HEK293 (cell line): Measurements from ENCODE around the gene POLD2.

Experiments
- BCL11A ChIP-seq: fragments of 450-650 bp; formaldehyde crosslinking; IDR thresholded peaks from 2 replicates; pipeline ENCODE4 v1.5.1; 2016; ENCODE audit warnings: low read depth, missing biosample characterization, missing genetic modification characterization
- CTCF ChIP-seq: fragments of 450-650 bp; formaldehyde crosslinking; IDR thresholded peaks from 2 replicates; pipeline ENCODE4 v1.5.1; 2016; ENCODE audit warnings: missing biosample characterization, missing genetic modification characterization
- GFI1B ChIP-seq: fragments of 450-650 bp; formaldehyde crosslinking; IDR thresholded peaks from 2 replicates; pipeline ENCODE4 v1.5.1; 2016; ENCODE audit warnings: missing biosample characterization, missing genetic modification characterization
- GLI2 ChIP-seq: fragments of 450-650 bp; formaldehyde crosslinking; IDR thresholded peaks from 2 replicates; pipeline ENCODE4; 2017; ENCODE audit warnings: missing biosample characterization, missing genetic modification characterization, low read depth, borderline replicate concordance
- KLF1 ChIP-seq: fragments of 450-650 bp; formaldehyde crosslinking; IDR thresholded peaks from 2 replicates; pipeline ENCODE4 v1.5.1; 2016; ENCODE audit warnings: missing biosample characterization, missing genetic modification characterization
- KLF16 ChIP-seq: fragments of 450-650 bp; formaldehyde crosslinking; IDR thresholded peaks from 2 replicates; pipeline ENCODE4 v1.5.1; 2017; ENCODE audit warnings: missing biosample characterization, missing genetic modification characterization
- RBAK ChIP-seq: fragments of 450-650 bp; formaldehyde crosslinking; IDR thresholded peaks from 2 replicates; pipeline ENCODE4 v1.5.1; 2016; ENCODE audit warnings: missing biosample characterization, missing genetic modification characterization
- SCRT1 ChIP-seq: fragments of 450-650 bp; formaldehyde crosslinking; IDR thresholded peaks from 2 replicates; pipeline ENCODE4 v1.5.1; 2016; ENCODE audit warnings: missing biosample characterization, missing genetic modification characterization, borderline replicate concordance
- SP2 ChIP-seq: fragments of 450-650 bp; formaldehyde crosslinking; IDR thresholded peaks from 2 replicates; pipeline ENCODE4 v1.5.1; 2016; ENCODE audit warnings: missing biosample characterization, missing genetic modification characterization
- SP3 ChIP-seq: fragments of 450-650 bp; formaldehyde crosslinking; IDR thresholded peaks from 2 replicates; pipeline ENCODE4 v1.5.1; 2016; ENCODE audit warnings: missing biosample characterization, missing genetic modification characterization
- ZNF10 ChIP-seq: fragments of 450-650 bp; formaldehyde crosslinking; IDR thresholded peaks from 2 replicates; pipeline ENCODE4 v1.5.1; 2017; ENCODE audit warnings: missing biosample characterization, missing genetic modification characterization
- ZNF121 ChIP-seq: fragments of 450-650 bp; formaldehyde crosslinking; IDR thresholded peaks from 2 replicates; pipeline ENCODE4 v1.5.1; 2016; ENCODE audit warnings: missing biosample characterization, missing genetic modification characterization
- ZNF132 ChIP-seq: fragments of 450-650 bp; formaldehyde crosslinking; IDR thresholded peaks from 2 replicates; pipeline ENCODE4 v1.5.1; 2017; ENCODE audit warnings: missing biosample characterization, missing genetic modification characterization, borderline replicate concordance
- ZNF138 ChIP-seq: fragments of 450-650 bp; formaldehyde crosslinking; IDR thresholded peaks from 2 replicates; pipeline ENCODE4 v1.5.1; 2016; ENCODE audit warnings: missing biosample characterization, missing genetic modification characterization, borderline replicate concordance
- ZNF239 ChIP-seq: fragments of 450-650 bp; formaldehyde crosslinking; IDR thresholded peaks from 2 replicates; pipeline ENCODE4 v1.5.1; 2016; ENCODE audit warnings: missing biosample characterization, missing genetic modification characterization
- ZNF266 ChIP-seq: fragments of 450-650 bp; formaldehyde crosslinking; IDR thresholded peaks from 2 replicates; pipeline ENCODE4 v1.5.1; 2016; ENCODE audit warnings: missing biosample characterization, missing genetic modification characterization, low read depth
- ZNF501 ChIP-seq: fragments of 450-650 bp; formaldehyde crosslinking; IDR thresholded peaks from 2 replicates; pipeline ENCODE4 v1.5.1; 2016; ENCODE audit warnings: missing biosample characterization, missing genetic modification characterization
- ZNF514 ChIP-seq: fragments of 450-650 bp; formaldehyde crosslinking; IDR thresholded peaks from 2 replicates; pipeline ENCODE4 v1.5.1; 2016; ENCODE audit warnings: missing biosample characterization, missing genetic modification characterization
- ZNF560 ChIP-seq: fragments of 450-650 bp; formaldehyde crosslinking; IDR thresholded peaks from 2 replicates; pipeline ENCODE4 v1.5.1; 2017; ENCODE audit warnings: missing biosample characterization, missing genetic modification characterization, borderline replicate concordance
- ZNF624 ChIP-seq: fragments of 450-650 bp; formaldehyde crosslinking; IDR thresholded peaks from 2 replicates; pipeline ENCODE4 v1.5.1; 2017; ENCODE audit warnings: missing biosample characterization, missing genetic modification characterization
- ZNF707 ChIP-seq: fragments of 450-650 bp; formaldehyde crosslinking; IDR thresholded peaks from 2 replicates; pipeline ENCODE4 v1.5.1; 2016; ENCODE audit warnings: missing biosample characterization, missing genetic modification characterization
- ZNF776 ChIP-seq: fragments of 450-650 bp; formaldehyde crosslinking; IDR thresholded peaks from 2 replicates; pipeline ENCODE4 v1.5.0; 2017; ENCODE audit warnings: missing biosample characterization, missing genetic modification characterization, borderline replicate concordance
- ZNF830 ChIP-seq: fragments of 450-650 bp; IDR thresholded peaks from 2 replicates; pipeline ENCODE4 v1.5.0; 2018; ENCODE audit warnings: missing biosample characterization, missing genetic modification characterization, low read depth, mild to moderate bottlenecking, moderate library complexity
- ZSCAN18 ChIP-seq: fragments of 450-650 bp; formaldehyde crosslinking; IDR thresholded peaks from 2 replicates; pipeline ENCODE4 v1.5.1; 2016; ENCODE audit warnings: missing biosample characterization, missing genetic modification characterization
- TF ChIP-seq, protein P1 (sequence below): fragments of 450-650 bp; formaldehyde crosslinking; IDR thresholded peaks from 2 replicates; pipeline ENCODE4 v1.5.1; 2016; ENCODE audit warnings: missing biosample characterization, missing genetic modification characterization, borderline replicate concordance
- TF ChIP-seq, protein P2 (sequence below): fragments of 450-650 bp; formaldehyde crosslinking; IDR thresholded peaks from 2 replicates; pipeline ENCODE4 v1.5.1; 2016; ENCODE audit warnings: missing biosample characterization, missing genetic modification characterization
- TF ChIP-seq, protein P3 (sequence below): fragments of 450-650 bp; formaldehyde crosslinking; IDR thresholded peaks from 2 replicates; pipeline ENCODE4 v1.5.1; 2016; ENCODE audit warnings: missing biosample characterization, missing genetic modification characterization
- TF ChIP-seq, protein P4 (sequence below): fragments of 450-650 bp; IDR thresholded peaks from 2 replicates; pipeline ENCODE4 v1.5.1; 2018; ENCODE audit warnings: missing biosample characterization, missing genetic modification characterization

The POLD2 gene

GRCh38 chr7:44082541-44083207 is 40.7 kb downstream of the POLD2 start (continued):
- no peak for TF ChIP-seq ZNF830 (tag by site-specific recombination)
- TF ChIP-seq ZNF266 (tag by site-specific recombination), result no peak
- TF ChIP-seq BCL11A, result no peak
- TF ChIP-seq, protein P1, sequence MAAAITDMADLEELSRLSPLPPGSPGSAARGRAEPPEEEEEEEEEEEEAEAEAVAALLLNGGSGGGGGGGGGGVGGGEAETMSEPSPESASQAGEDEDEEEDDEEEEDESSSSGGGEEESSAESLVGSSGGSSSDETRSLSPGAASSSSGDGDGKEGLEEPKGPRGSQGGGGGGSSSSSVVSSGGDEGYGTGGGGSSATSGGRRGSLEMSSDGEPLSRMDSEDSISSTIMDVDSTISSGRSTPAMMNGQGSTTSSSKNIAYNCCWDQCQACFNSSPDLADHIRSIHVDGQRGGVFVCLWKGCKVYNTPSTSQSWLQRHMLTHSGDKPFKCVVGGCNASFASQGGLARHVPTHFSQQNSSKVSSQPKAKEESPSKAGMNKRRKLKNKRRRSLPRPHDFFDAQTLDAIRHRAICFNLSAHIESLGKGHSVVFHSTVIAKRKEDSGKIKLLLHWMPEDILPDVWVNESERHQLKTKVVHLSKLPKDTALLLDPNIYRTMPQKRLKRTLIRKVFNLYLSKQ (tag by site-specific recombination), result no peak
- peak; percentile 82 for TF ChIP-seq SP3 (tag by site-specific recombination)
- TF ChIP-seq ZNF514, result no peak
- TF ChIP-seq, protein P2, sequence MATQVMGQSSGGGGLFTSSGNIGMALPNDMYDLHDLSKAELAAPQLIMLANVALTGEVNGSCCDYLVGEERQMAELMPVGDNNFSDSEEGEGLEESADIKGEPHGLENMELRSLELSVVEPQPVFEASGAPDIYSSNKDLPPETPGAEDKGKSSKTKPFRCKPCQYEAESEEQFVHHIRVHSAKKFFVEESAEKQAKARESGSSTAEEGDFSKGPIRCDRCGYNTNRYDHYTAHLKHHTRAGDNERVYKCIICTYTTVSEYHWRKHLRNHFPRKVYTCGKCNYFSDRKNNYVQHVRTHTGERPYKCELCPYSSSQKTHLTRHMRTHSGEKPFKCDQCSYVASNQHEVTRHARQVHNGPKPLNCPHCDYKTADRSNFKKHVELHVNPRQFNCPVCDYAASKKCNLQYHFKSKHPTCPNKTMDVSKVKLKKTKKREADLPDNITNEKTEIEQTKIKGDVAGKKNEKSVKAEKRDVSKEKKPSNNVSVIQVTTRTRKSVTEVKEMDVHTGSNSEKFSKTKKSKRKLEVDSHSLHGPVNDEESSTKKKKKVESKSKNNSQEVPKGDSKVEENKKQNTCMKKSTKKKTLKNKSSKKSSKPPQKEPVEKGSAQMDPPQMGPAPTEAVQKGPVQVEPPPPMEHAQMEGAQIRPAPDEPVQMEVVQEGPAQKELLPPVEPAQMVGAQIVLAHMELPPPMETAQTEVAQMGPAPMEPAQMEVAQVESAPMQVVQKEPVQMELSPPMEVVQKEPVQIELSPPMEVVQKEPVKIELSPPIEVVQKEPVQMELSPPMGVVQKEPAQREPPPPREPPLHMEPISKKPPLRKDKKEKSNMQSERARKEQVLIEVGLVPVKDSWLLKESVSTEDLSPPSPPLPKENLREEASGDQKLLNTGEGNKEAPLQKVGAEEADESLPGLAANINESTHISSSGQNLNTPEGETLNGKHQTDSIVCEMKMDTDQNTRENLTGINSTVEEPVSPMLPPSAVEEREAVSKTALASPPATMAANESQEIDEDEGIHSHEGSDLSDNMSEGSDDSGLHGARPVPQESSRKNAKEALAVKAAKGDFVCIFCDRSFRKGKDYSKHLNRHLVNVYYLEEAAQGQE (tag by site-specific recombination), result no peak
- TF ChIP-seq GFI1B (tag by site-specific recombination), result no peak
- TF ChIP-seq ZNF624 (tag by site-specific recombination), result no peak
- no peak for TF ChIP-seq ZNF560 (tag by site-specific recombination)
- TF ChIP-seq CTCF (tag by site-specific recombination), result no peak
- TF ChIP-seq, protein P3, sequence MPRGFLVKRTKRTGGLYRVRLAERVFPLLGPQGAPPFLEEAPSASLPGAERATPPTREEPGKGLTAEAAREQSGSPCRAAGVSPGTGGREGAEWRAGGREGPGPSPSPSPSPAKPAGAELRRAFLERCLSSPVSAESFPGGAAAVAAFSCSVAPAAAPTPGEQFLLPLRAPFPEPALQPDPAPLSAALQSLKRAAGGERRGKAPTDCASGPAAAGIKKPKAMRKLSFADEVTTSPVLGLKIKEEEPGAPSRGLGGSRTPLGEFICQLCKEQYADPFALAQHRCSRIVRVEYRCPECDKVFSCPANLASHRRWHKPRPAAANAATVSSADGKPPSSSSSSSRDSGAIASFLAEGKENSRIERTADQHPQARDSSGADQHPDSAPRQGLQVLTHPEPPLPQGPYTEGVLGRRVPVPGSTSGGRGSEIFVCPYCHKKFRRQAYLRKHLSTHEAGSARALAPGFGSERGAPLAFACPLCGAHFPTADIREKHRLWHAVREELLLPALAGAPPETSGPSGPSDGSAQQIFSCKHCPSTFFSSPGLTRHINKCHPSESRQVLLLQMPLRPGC (tag by site-specific recombination), result peak; percentile 38; the same call in 1 of the 2 replicates
- TF ChIP-seq ZNF121, result no peak
- TF ChIP-seq SP2 (tag by site-specific recombination), result peak; percentile 88
- TF ChIP-seq ZNF132 (tag by site-specific recombination), result no peak
- TF ChIP-seq GLI2 (tag by site-specific recombination), result no peak
- peak; percentile 63 for TF ChIP-seq KLF1
- TF ChIP-seq, protein P4, sequence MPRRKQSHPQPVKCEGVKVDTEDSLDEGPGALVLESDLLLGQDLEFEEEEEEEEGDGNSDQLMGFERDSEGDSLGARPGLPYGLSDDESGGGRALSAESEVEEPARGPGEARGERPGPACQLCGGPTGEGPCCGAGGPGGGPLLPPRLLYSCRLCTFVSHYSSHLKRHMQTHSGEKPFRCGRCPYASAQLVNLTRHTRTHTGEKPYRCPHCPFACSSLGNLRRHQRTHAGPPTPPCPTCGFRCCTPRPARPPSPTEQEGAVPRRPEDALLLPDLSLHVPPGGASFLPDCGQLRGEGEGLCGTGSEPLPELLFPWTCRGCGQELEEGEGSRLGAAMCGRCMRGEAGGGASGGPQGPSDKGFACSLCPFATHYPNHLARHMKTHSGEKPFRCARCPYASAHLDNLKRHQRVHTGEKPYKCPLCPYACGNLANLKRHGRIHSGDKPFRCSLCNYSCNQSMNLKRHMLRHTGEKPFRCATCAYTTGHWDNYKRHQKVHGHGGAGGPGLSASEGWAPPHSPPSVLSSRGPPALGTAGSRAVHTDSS (tag by site-specific recombination), result no peak
- TF ChIP-seq ZNF138 (tag by site-specific recombination), result no peak
- no peak for TF ChIP-seq ZNF776
- 0 out of 2 replicates have a peak, but pooled peaks have one; percentile 11 for TF ChIP-seq ZNF10 (tag by site-specific recombination)
- TF ChIP-seq ZNF707, result no peak
- TF ChIP-seq RBAK (tag by site-specific recombination), result no peak
- TF ChIP-seq KLF16 (tag by site-specific recombination), result peak; percentile 53
- TF ChIP-seq ZNF239 (tag by site-specific recombination), result no peak
- TF ChIP-seq ZSCAN18 (tag by site-specific recombination), result no peak
- no peak for TF ChIP-seq SCRT1 (tag by site-specific recombination)
- TF ChIP-seq ZNF501 (tag by site-specific recombination), result peak; percentile 57; the same call in 1 of the 2 replicates
